H1 (cell line): ENCODE data around the gene ZWILCH. TPM values are rescaled to one million over a fixed set of nuclear protein-coding genes. Genes with fewer than 3 reads are reported as not detected.

Experiments
- CTCF ChIA-PET: fragments of 300-600 bp; sonication (Branson Sonifier 250); formaldehyde crosslinking; loops from one replicate; lab custom pipeline; 2021; ENCODE audit not compliant: partially characterized antibody; lab: Charles Lee
- POLR2A ChIA-PET: fragments of 300-600 bp; sonication (Branson Sonifier 250); formaldehyde crosslinking; loops from one replicate; lab custom pipeline; 2021; ENCODE audit warnings: inconsistent platforms; ENCODE audit not compliant: partially characterized antibody; lab: Charles Lee
- DNase-seq, 2 experiments: peaks; one replicate each; pipeline versions ENCODE4 v3.0.0 to v3.0.0-alpha.2; 2010 to 2022; ENCODE audit warnings: low spot score in 2 of 2, low read depth in 1 of 2, mixed read lengths in 1 of 2
- FAIRE-seq: peaks from 2 replicates; lab custom pipeline; 2011; peaks lifted over from hg19 to GRCh38; lab: Jason Lieb, UNC
- H2AFZ ChIP-seq: 2 replicates; pipeline ENCODE4 v1.8.1; 2012; ENCODE audit warnings: low read length, inconsistent platforms
- H2AK5ac ChIP-seq: 2 replicates; pipeline ENCODE4 v1.6.1; 2013; ENCODE audit warnings: low read depth, low read length
- H2BK120ac ChIP-seq: replicated peaks from 2 replicates; pipeline ENCODE3; 2013; ENCODE audit warnings: low read depth, low read length, inconsistent platforms
- H2BK12ac ChIP-seq: 2 replicates; pipeline ENCODE4 v1.6.1; 2013; ENCODE audit warnings: low read depth, low read length
- H2BK15ac ChIP-seq: 2 replicates; pipeline ENCODE4 v1.6.1; 2013; ENCODE audit warnings: low read length
- H2BK20ac ChIP-seq: 2 replicates; pipeline ENCODE4 v1.6.1; 2013; ENCODE audit warnings: low read length
- H2BK5ac ChIP-seq: 2 replicates; pipeline ENCODE4 v1.6.1; 2013; ENCODE audit warnings: low read depth, low read length
- H3K14ac ChIP-seq: 2 replicates; pipeline ENCODE4 v1.6.1; 2013; ENCODE audit warnings: inconsistent platforms; ENCODE audit not compliant: insufficient read length
- H3K18ac ChIP-seq: 2 replicates; pipeline ENCODE4 v1.6.1; 2013; ENCODE audit warnings: low read length; ENCODE audit errors: extremely low read depth
- H3K23ac ChIP-seq: 2 replicates; pipeline ENCODE4 v1.6.1; 2013; ENCODE audit warnings: inconsistent platforms; ENCODE audit not compliant: insufficient read length
- H3K23me2 ChIP-seq: 2 replicates; pipeline ENCODE4 v1.6.1; 2013; ENCODE audit warnings: low read depth, low read length
- H3K27ac ChIP-seq: 2 replicates; pipeline ENCODE4 v1.6.1; 2011; ENCODE audit warnings: low read depth, low read length, inconsistent platforms
- H3K27me3 ChIP-seq, 4 experiments: replicated peaks in 1 of 4; 1 replicate in 1 of 4; 2 replicates in 3 of 4; pipeline versions ENCODE4 v1.6.1 to v1.8.1; 2011 to 2013; ENCODE audit warnings: low read length in 3 of 4, mild to moderate bottlenecking in 3 of 4, inconsistent platforms in 2 of 4, mixed read lengths in 2 of 4, moderate library complexity in 1 of 4; ENCODE audit not compliant: control insufficient read depth in 3 of 4, insufficient read depth in 3 of 4; ENCODE audit errors: extremely low read depth in 1 of 4
- H3K36me3 ChIP-seq, 4 experiments: 2 replicates each; pipeline versions ENCODE4 v1.6.1 to v1.8.1; 2011 to 2013; ENCODE audit warnings: mild to moderate bottlenecking in 4 of 4, low read length in 3 of 4, moderate library complexity in 2 of 4, control low read depth in 1 of 4, inconsistent platforms in 1 of 4; ENCODE audit not compliant: insufficient read depth in 4 of 4, control insufficient read depth in 2 of 4
- H3K4ac ChIP-seq: replicated peaks from 2 replicates; pipeline ENCODE3; 2013; ENCODE audit warnings: low read length, low read depth, mixed read lengths, inconsistent platforms; ENCODE audit not compliant: insufficient read length
- H3K4me1 ChIP-seq, 4 experiments: replicated peaks in 1 of 4; 1 replicate in 1 of 4; 2 replicates in 3 of 4; pipeline versions ENCODE4 v1.6.1 to v1.8.1; 2011 to 2013; ENCODE audit warnings: low read length in 3 of 4, inconsistent platforms in 2 of 4, mixed read lengths in 1 of 4; ENCODE audit not compliant: insufficient read depth in 4 of 4, control insufficient read depth in 3 of 4
- H3K4me2 ChIP-seq, 2 experiments: 2 replicates each; pipeline versions ENCODE4 v1.6.1 to v1.8.1; 2011 to 2013; ENCODE audit warnings: low read depth in 2 of 2, low read length in 2 of 2, control low read depth in 1 of 2, inconsistent platforms in 1 of 2, mild to moderate bottlenecking in 1 of 2; ENCODE audit not compliant: insufficient read depth in 1 of 2
- H3K4me3 ChIP-seq, 4 experiments: fragments of 200-600, 300-600 bp in 1 of 4; sonication (generic), shearing (Covaris generic), sonication (Bioruptor Twin) in 1 of 4; 2 replicates each; pipeline versions ENCODE4 v1.5.1 to v1.8.1; 2011 to 2016; ENCODE audit warnings: low read length in 4 of 4, low read depth in 3 of 4, control low read depth in 2 of 4, inconsistent platforms in 2 of 4, mild to moderate bottlenecking in 2 of 4, mixed read lengths in 1 of 4, moderate library complexity in 1 of 4; ENCODE audit not compliant: insufficient read depth in 2 of 4; ENCODE audit errors: extremely low read depth in 1 of 4
- H3K56ac ChIP-seq: replicated peaks from 2 replicates; pipeline ENCODE3; 2013; ENCODE audit warnings: low read depth, mild to moderate bottlenecking, mixed read lengths, low read length, inconsistent platforms; ENCODE audit not compliant: insufficient read length
- H3K79me1 ChIP-seq: 2 replicates; pipeline ENCODE4 v1.6.1; 2013; ENCODE audit warnings: low read depth, low read length, control low read depth
- H3K79me2 ChIP-seq, 2 experiments: 2 replicates each; pipeline versions ENCODE4 v1.6.1 to v1.8.1; 2012 to 2013; ENCODE audit warnings: low read length in 2 of 2, mild to moderate bottlenecking in 2 of 2, inconsistent platforms in 1 of 2; ENCODE audit not compliant: insufficient read depth in 2 of 2, control insufficient read depth in 1 of 2
- H3K9ac ChIP-seq, 4 experiments: replicated peaks in 1 of 4; 1 replicate in 1 of 4; 2 replicates in 3 of 4; pipeline versions ENCODE4 v1.6.1 to v1.8.1; 2011 to 2013; ENCODE audit warnings: low read depth in 3 of 4, low read length in 3 of 4, control low read depth in 2 of 4, mild to moderate bottlenecking in 2 of 4, moderate library complexity in 2 of 4, inconsistent platforms in 1 of 4; ENCODE audit errors: extremely low read depth in 1 of 4
- H3K9me3 ChIP-seq, 2 experiments: 2 replicates each; pipeline versions ENCODE4 v1.6.1 to v1.8.1; 2012 to 2013; ENCODE audit warnings: mild to moderate bottlenecking in 2 of 2, moderate library complexity in 2 of 2, control low read depth in 1 of 2, inconsistent platforms in 1 of 2, low read depth in 1 of 2, low read length in 1 of 2, mixed read lengths in 1 of 2; ENCODE audit not compliant: insufficient read depth in 2 of 2
- H4K20me1 ChIP-seq, 2 experiments: replicated peaks in 1 of 2; 2 replicates each; pipeline versions ENCODE3 to v1.8.1; 2011 to 2013; ENCODE audit warnings: inconsistent platforms in 2 of 2, low read length in 2 of 2, mild to moderate bottlenecking in 1 of 2; ENCODE audit not compliant: insufficient read depth in 2 of 2, control insufficient read depth in 1 of 2
- H4K5ac ChIP-seq: 2 replicates; pipeline ENCODE4 v1.6.1; 2013; ENCODE audit warnings: low read length, low read depth, mixed read lengths, inconsistent platforms; ENCODE audit not compliant: insufficient read length
- H4K8ac ChIP-seq: 2 replicates; pipeline ENCODE4 v1.8.0; 2013; ENCODE audit warnings: mild to moderate bottlenecking, moderate library complexity, low read length, inconsistent platforms; ENCODE audit not compliant: insufficient read depth; ENCODE audit errors: extremely low read depth
- H4K91ac ChIP-seq: replicated peaks from 2 replicates; pipeline ENCODE3; 2013; ENCODE audit warnings: low read length, mixed read lengths, inconsistent platforms; ENCODE audit not compliant: insufficient read length
- EGR1 ChIP-seq: IDR thresholded peaks from 2 replicates; pipeline ENCODE4 v1.6.1; 2011; ENCODE audit warnings: low read depth, low read length, borderline replicate concordance
- KDM1A ChIP-seq: fragments of 200-600, 300-600 bp; sonication (generic); IDR thresholded peaks from 2 replicates; pipeline ENCODE4 v1.7.1; 2016; ENCODE audit warnings: mild to moderate bottlenecking, low read length, borderline replicate concordance
- KDM4A ChIP-seq: IDR thresholded peaks from one replicate; pipeline ENCODE4 v1.7.1; 2012; ENCODE audit warnings: low read depth, mild to moderate bottlenecking, moderate library complexity, low read length, inconsistent platforms; ENCODE audit not compliant: severe bottlenecking
- NRF1 ChIP-seq: IDR thresholded peaks from 2 replicates; pipeline ENCODE4 v1.6.1; 2011; ENCODE audit warnings: mild to moderate bottlenecking, low read depth, low read length, improper control_type of control experiment
- POU5F1 ChIP-seq: IDR thresholded peaks from 2 replicates; pipeline ENCODE4 v1.6.1; 2011; ENCODE audit warnings: low read depth, mild to moderate bottlenecking, low read length, moderate library complexity
- RFX5 ChIP-seq: IDR thresholded peaks from 2 replicates; pipeline ENCODE4 v1.6.1; 2011; ENCODE audit warnings: low read depth, low read length, improper control_type of control experiment, borderline replicate concordance
- SIX5 ChIP-seq: IDR thresholded peaks from 2 replicates; pipeline ENCODE4 v1.6.1; 2011; ENCODE audit warnings: mild to moderate bottlenecking, low read depth, low read length
- SP2 ChIP-seq: IDR thresholded peaks from 2 replicates; pipeline ENCODE4 v1.6.1; 2012; ENCODE audit warnings: mild to moderate bottlenecking, low read length, inconsistent platforms
- SRF ChIP-seq: IDR thresholded peaks from 2 replicates; pipeline ENCODE4 v1.6.1; 2011; ENCODE audit warnings: mild to moderate bottlenecking, low read depth, low read length, moderate library complexity
- YY1 ChIP-seq: IDR thresholded peaks from 2 replicates; pipeline ENCODE4 v1.6.1; 2011; ENCODE audit warnings: low read depth, mild to moderate bottlenecking, low read length
- WGBS, 2 experiments: shearing (Covaris generic) in 1 of 2; methylation state at CpG; one replicate each; pipeline versions ENCODE4 v1.1.6 to v1.1.7; 2013 to 2015; ENCODE audit warnings: low lambda C conversion rate in 2 of 2, mixed read lengths in 2 of 2, inconsistent platforms in 1 of 2, low coverage in 1 of 2, missing lambda C conversion rate in 1 of 2; ENCODE audit not compliant: insufficient replicate concordance in 2 of 2, insufficient coverage in 1 of 2, insufficient read length in 1 of 2; ENCODE audit errors: extremely low coverage in 1 of 2, missing lambda C conversion rate in 1 of 2; 5-methylcytosine and 5-hydroxymethylcytosine counted together
- polyA plus RNA-seq, 7 experiments: library from polyadenylated mRNA; depleted of rRNA in 3 of 7; stranded (reverse) in 5 of 7; unstranded in 2 of 7; fragments of >200 nt in 5 of 7; fragments of 200-250 nt in 2 of 7; gene quantifications; 1 replicate in 5 of 7; 2 replicates in 1 of 7; 4 replicates in 1 of 7; pipeline versions ENCODE4 v1.2.1 to v1.2.3, GENCODE V29; 2011 to 2013; ENCODE audit warnings: missing spikeins in 2 of 7, mixed read lengths in 2 of 7
- total RNA-seq: library from RNA; stranded (reverse); fragmentation: NEBNext Ultra II Directional; extraction: Animal tissue kit (Norgen Biotek cat#: 25700); gene quantifications from 2 replicates; pipeline ENCODE4 v1.2.1, GENCODE V29; 2021

ZWILCH gene
- total and polyA plus RNA-seq, 2 of the 8 experiments (the other 6 are each of a cell fraction or from before 2014, with no cell fraction given): 18.1 to 61.5 TPM

DNA sequence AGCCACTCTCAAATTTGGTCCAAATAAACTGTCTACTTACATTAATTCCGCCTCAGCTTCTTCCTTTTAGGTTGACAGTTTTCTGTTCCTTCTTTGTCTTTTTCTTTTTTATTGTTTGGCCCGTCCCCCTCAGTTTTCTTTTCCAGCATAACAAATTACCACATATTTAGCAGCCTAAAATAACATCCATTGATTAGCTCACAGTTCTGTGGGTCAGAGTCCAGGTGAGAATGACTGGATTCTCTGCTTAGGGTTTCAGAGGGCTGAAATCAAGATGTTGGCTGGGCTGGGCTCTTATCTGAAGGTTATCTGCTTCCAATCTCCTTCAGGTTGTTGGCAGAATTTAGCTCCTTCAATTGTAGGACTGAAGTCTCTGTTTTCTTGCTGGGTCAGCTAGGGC, 85.3 kb downstream of the ZWILCH start:
- Histone ChIP-seq H2AK5ac (no peak overlapping the region), H3K56ac (no peak overlapping the region), H3K79me2 (no peaks in the 10 kb centered on the region), H3K9ac (no peak overlapping the region), H3K27ac (no peak overlapping the region), H3K36me3 (no peaks in the 10 kb centered on the region), H3K4me2 (no peak overlapping the region), H3K4me3 (no peak overlapping the region), H4K5ac (no peak overlapping the region)
- WGBS, 2 experiments: 87% methylated on average over 2 of the region's 2 CpGs; no CpG with 5 or more reads in 1 of the 2 experiments
- TF ChIP-seq RFX5 (no peak), KDM4A (no peak), SIX5 (no peak), NRF1 (no peak), EGR1 (no peak), SRF (no peak), SP2 (no peak), KDM1A (no peak), YY1 (no peak), POU5F1 (no peak)
- TF ChIP-seq, all 59 proteins: peak for 0
- Histone ChIP-seq H2BK120ac (no peak overlapping the region), H3K18ac (no peak overlapping the region), H2BK15ac (no peak overlapping the region), H3K4me1 (peaks cover 0 to 5% (median 3%) of the 10 kb centered on the region in 4 experiments; a peak in 4 of 7 replicates), H4K20me1 (no peaks in the 10 kb centered on the region), H2AFZ (no peak overlapping the region), H3K23me2 (no peaks in the 10 kb centered on the region; the same call in 1 of the 2 replicates), H3K9me3 (no peaks in the 10 kb centered on the region), H3K27me3 (0 out of 7 replicates have a peak, but pooled peaks cover 0 to 2% (median 0%) of the 10 kb centered on the region in 4 experiments), H4K91ac (no peak overlapping the region), H2BK20ac (no peak overlapping the region), H3K79me1 (no peaks in the 10 kb centered on the region), H3K23ac (no peak overlapping the region), H2BK12ac (no peak overlapping the region), H3K14ac (no peak overlapping the region), H4K8ac (no peak overlapping the region), H2BK5ac (no peak overlapping the region), H3K4ac (no peak overlapping the region)
- CTCF ChIA-PET: interaction anchor here (0.6 to 3.7 kb wide), 17 partner anchors 10 to 315 kb away, joined by 3 to 31 read pairs (median 4); partner anchors contain the start of gene LCTL
- POLR2A ChIA-PET: interaction anchor here (0.8 kb wide), 1 partner anchor 92 kb away, joined by 3 read pairs; the partner anchor contains the start of gene SNAPC5
- no peak for DNase-seq
- no peak for FAIRE-seq
